ENCODE results near the gene HOXD1. TPM values are rescaled to one million over a fixed set of nuclear protein-coding genes. Genes with fewer than 3 reads are reported as not detected.

The HOXD1 gene
- total RNA-seq, 1 experiment from 2014 or later, result not detected

- Mint-ChIP-seq H3K4me3 (ENCODE audit: low read depth, unreplicated experiment) (no peak overlapping the region), H3K4me1 (ENCODE audit: low read depth, unreplicated experiment) (no peaks in the 10 kb centered on the region), H3K27me3 (ENCODE audit: unreplicated experiment) (no peaks in the 10 kb centered on the region), H3K27ac (ENCODE audit: unreplicated experiment) (no peak overlapping the region), H3K9me3 (ENCODE audit: low read depth, unreplicated experiment) (no peaks in the 10 kb centered on the region), H3K36me3 (ENCODE audit: insufficient read depth, unreplicated experiment) (no peaks in the 10 kb centered on the region)
- CTCF ChIA-PET, result no interaction called here
- TF ChIP-seq, protein P1, sequence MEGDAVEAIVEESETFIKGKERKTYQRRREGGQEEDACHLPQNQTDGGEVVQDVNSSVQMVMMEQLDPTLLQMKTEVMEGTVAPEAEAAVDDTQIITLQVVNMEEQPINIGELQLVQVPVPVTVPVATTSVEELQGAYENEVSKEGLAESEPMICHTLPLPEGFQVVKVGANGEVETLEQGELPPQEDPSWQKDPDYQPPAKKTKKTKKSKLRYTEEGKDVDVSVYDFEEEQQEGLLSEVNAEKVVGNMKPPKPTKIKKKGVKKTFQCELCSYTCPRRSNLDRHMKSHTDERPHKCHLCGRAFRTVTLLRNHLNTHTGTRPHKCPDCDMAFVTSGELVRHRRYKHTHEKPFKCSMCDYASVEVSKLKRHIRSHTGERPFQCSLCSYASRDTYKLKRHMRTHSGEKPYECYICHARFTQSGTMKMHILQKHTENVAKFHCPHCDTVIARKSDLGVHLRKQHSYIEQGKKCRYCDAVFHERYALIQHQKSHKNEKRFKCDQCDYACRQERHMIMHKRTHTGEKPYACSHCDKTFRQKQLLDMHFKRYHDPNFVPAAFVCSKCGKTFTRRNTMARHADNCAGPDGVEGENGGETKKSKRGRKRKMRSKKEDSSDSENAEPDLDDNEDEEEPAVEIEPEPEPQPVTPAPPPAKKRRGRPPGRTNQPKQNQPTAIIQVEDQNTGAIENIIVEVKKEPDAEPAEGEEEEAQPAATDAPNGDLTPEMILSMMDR (IDR thresholded peaks at IDR 0.05; ENCODE audit: unreplicated experiment), result no peak
- intact Hi-C loops (cut with micrococcal nuclease; ENCODE audit: unreplicated experiment), result no loop called here
- no TSS peak for BruUV-seq (replicated peaks)
- DNase-seq, result no peak
Measured at GRCh38 chr2:176240301-176240700, 51.8 kb downstream of the HOXD1 start.

Small RNA genes within 50 kb of the gene (microRNA-seq; reads per million reads assigned to microRNA genes)
- 50.3 reads per million, percentile 56 among the genes with 10 or more reads in this experiment for gene MIR10B

Other genes starting within 250 kb of the HOXD1 start
- gene LNPK, start 186.4 kb upstream of the HOXD1 start, total RNA-seq (2022), result 24.6 and 31.1 TPM in 2 replicates
- gene EVX2, start 104.7 kb upstream of the HOXD1 start, total RNA-seq (2022), result not detected in 2 replicates
- not detected in 2 replicates for gene HOXD13, start 95.9 kb upstream of the HOXD1 start, total RNA-seq (2022)
- gene HOXD12, start 88.9 kb upstream of the HOXD1 start, total RNA-seq (2022), result not detected in 2 replicates
- gene HOXD11, start 81.4 kb upstream of the HOXD1 start, total RNA-seq (2022), result not detected in 2 replicates
- not detected in 2 replicates for gene HOXD10, start 71.9 kb upstream of the HOXD1 start, total RNA-seq (2022)
- gene HOXD9, start 65.9 kb upstream of the HOXD1 start, total RNA-seq (2022), result not detected in 2 replicates
- not detected in 2 replicates for gene HOXD8, start 59.0 kb upstream of the HOXD1 start, total RNA-seq (2022)
- gene HOXD4, start 37.1 kb upstream of the HOXD1 start, total RNA-seq (2022), result not detected in 2 replicates
- gene HOXD3, start 31.4 kb upstream of the HOXD1 start, total RNA-seq (2022), result not detected in 2 replicates
- gene MTX2, start 80.8 kb downstream of the HOXD1 start, total RNA-seq (2022), result 36.0 and 44.7 TPM in 2 replicates